DMS114 treated with DMSO at 0.1 percent for 48 hours (cell line): ENCODE results near the gene UBXN7.
A peak's percentile ranks its signal among the peaks of the same experiment; 100 is the strongest.
"Not testable (repeated sequence)": the region's sequence is repeated elsewhere in the genome, so short reads cannot be mapped to it uniquely, and the experiment has no call there.

Source experiments
- DNase-seq: peaks from one replicate; lab custom pipeline; 2025; ENCODE audit not compliant: unreplicated experiment; lab: John Stamatoyannopoulos, UW

UBXN7 gene

GRCh38 chr3:196432137-196432879 lies at the start of gene UBXN7:
Gene UBXN7 (minus strand): TSS chr3:196432427. CDS start chr3:196432399, 28 bp downstream.
- peak; percentile 89 for DNase-seq

DNA sequence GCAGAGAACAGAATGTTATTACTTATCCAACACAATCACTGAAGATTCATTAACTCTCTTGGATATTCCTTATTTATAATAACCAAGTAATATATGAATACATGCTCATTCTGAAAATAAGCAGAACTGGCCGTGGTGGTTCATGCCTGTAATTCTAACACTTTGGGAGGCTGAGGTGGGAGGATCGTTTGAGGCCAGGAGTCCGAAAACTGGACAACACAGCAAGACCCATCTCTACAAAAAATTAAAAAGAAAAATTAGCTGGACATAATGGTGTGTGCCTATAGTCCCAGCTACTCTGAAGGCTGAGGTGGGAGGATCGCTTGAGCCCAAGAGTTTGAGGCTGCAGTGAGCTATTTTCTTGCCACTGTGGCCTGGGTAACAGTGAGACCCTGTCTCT lies 45.5 kb upstream of the UBXN7 start:
- no peak for DNase-seq

GRCh38 chr3:196472286-196472685 lies 40.1 kb upstream of the UBXN7 start:
- DNase-seq: no peak

GRCh38 chr3:196471551-196471950 lies 39.3 kb upstream of the UBXN7 start:
- DNase-seq: no peak

GRCh38 chr3:196470182-196470581 lies 38.0 kb upstream of the UBXN7 start:
- DNase-seq: not testable (repeated sequence)

DNA sequence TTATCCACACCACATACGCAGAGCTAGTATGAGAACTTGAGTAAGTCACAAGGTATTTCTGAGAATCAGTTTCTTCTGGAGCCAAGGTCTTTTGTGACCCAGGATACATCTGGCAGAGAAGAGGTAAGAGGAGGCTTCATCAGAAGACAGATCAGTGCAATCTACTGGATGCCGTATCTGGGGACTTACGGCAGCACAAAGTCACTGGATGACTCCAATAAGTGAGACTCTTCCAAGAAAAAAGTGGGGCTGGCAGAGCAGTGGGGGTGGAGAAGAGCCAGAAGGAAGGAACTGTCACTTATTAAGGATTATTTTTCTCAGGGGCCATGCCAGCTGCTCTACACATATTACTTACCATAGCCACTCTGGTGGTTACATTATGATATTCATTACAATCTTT lies 31.6 kb upstream of the UBXN7 start:
- no peak for DNase-seq

DNA sequence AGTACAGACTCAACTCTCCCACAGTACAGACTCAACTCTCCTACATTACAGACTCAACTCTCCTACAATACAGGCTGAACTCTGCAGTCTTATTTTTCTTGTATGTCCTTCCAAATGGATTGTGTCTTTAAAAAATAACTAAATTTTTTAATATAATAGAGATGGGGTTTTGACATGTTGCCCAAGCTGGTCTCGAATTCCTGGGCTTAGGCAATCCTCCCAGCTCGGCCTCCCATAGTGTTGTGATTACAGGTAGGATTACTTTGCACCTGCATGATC lies 31.2 kb upstream of the UBXN7 start:
- no peak for DNase-seq

DNA sequence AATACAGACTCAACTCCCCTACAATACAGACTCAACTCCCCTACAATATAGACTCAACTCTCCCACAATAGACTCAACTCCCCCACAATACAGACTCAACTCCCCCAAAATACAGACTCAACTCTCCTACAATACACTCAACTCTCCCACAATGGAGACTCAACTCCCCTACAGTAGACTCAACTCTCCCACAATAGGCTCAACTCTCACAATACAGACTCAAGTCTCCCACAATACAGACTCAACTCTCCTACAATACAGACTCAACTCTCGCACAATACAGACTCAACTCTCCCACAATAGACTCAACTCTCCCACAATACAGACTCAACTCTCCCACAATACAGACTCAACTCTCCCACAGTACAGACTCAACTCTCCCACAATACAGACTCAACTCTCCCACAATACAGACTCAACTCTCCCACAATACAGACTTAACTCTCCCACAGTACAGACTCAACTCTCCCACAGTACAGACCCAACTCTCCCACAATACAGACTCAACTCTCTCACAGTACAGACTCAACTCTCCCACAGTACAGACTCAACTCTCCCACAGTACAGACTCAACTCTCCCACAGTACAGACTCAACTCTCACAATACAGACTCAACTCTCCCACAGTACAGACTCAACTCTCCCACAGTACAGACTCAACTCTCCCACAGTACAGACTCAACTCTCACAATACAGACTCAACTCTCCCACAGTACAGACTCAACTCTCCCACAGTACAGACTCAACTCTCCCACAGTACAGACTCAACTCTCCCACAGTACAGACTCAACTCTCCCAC lies 30.7 kb upstream of the UBXN7 start:
- not testable (repeated sequence) for DNase-seq

DNA sequence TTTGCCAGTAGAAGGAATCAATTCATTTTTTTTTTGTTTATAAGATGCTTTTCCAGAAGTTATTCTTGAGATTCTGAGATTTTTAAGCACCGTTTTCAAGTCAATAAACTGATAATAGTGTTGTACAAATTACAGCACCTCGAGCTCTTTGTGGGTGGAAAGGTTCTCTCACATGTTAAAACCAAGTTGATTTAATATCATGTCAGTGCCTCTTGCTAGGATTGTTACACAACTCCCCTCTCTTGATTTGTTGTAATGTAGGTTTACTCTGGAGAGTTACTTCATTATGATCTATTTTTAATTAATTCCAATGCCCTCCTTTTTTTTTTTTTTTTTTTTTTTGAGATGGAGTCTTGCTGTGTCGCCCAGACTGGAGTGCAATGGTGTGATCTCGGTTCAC lies 25.8 kb upstream of the UBXN7 start:
- no peak for DNase-seq

GRCh38 chr3:196457470-196457869 lies 25.2 kb upstream of the UBXN7 start:
- not testable (repeated sequence) for DNase-seq

GRCh38 chr3:196454935-196455334 lies 22.7 kb upstream of the UBXN7 start:
- DNase-seq: no peak

DNA sequence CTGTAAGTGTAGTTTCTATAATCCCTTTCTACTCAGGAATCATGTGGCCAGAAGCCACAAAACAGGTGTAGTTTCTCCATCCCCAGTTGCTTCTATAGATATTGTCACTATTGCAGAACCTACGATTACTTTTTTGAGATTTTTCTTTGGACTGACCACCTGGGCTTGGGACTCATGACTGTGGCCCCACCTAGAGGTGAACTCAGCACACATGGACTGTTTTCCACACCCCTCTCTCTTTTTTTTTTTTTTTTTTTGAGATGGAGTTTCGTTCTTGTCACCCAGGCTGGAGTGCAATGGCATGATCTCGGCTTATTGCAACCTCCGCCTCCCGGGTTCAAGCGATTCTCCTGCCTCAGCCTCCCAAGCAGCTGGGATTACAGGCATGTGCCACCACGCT lies 13.2 kb upstream of the UBXN7 start:
- DNase-seq: not testable (repeated sequence)

- DNase-seq: no peak
Measured at GRCh38 chr3:196444500-196444894, 12.3 kb upstream of the UBXN7 start.

- no peak for DNase-seq
Measured at GRCh38 chr3:196440696-196441095, 8.5 kb upstream of the UBXN7 start.

DNA sequence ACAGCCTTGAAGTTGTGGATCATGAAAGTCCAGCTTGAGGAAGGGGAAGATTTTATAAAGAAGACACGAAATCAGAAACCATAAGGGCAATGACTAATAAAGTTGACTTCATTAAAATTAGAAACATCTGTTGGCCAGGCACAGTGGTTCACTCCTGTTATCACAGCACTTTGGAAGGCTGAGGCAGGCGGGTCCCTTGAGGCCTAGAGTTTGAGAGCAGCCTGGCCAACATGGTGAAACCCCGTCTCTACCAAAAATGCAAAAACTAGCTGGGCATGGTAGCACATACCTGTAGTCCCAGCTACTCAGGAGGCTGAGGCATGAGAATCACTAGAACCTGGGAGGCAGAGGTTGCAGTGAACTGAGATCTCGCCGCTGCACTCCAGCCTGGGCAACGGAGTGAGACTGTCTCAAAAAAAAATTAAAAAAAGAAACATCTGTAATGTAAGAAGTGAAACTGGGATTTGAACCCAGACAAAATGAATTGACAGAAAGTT lies 7.9 kb upstream of the UBXN7 start:
- DNase-seq: no peak

- peak; percentile 50 for DNase-seq
Measured at GRCh38 chr3:196431181-196432136, 768 bp downstream of the UBXN7 start.

DNA sequence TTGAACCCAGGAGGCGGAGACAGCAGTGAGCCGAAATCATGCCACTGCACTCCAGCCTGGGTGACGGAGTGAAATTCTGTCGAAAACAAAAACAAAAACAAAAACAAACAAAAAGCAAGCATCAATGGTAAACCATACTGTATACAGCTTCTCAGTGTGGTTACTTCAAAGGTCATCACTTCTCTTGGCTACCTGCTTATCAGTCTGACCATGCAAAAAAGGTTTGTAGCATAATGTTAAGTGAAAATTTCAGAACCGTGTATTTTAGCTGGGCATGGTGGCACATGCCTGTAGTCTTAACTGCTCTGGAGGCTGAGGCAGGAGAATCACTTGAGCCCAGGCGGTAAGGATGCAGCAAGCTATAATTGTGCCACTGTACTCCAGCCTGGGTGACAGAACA lies 4.2 kb downstream of the UBXN7 start:
- no peak for DNase-seq

GRCh38 chr3:196424421-196424820 lies 7.8 kb downstream of the UBXN7 start:
- not testable (repeated sequence) for DNase-seq

- no peak for DNase-seq
Measured at GRCh38 chr3:196423044-196423781, 9.0 kb downstream of the UBXN7 start.

DNA sequence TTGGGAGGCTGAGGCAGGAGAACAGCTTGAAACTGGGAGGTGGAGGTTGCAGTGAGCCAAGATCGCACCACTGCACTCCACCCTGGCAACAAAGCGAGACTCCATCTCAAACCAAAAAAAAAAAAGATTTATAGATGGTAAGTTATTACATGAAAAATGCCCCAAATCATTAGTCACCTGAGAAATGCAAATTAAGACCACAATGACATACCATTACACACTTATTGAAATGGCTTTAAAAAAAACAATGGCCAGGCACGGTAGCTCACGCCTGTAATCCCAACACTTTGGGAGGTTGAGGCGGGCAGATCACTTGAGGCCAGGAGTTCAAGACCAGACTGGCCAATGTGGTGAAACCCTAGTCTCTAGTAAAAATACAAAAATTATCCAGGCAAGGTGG lies 10.6 kb downstream of the UBXN7 start:
- not testable (repeated sequence) for DNase-seq

DNA sequence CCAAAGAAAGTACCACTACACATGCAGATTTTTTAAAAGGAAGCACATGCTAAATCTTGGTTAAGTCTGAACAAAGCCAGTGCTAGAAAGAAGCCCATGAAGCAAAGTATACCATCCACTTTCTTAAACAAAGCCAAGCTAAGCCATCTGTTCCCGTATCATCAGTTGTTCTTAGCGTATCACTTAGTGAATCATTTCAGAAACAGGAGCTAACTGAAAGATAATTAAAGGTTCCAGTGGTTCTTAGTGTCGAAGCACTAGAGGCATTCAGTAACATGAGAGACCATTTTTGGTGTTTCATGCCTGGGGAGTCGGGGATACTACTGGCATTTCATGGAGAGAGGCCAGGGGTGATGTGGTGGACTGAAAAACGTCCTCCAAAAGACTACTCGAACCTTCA lies 12.8 kb downstream of the UBXN7 start:
- DNase-seq: no peak
